ENCODE data around the gene MNS1.

GRCh38 chr15:56445746-56446145 is 19.2 kb downstream of the MNS1 start:
- no peak for TF ChIP-seq CTCF (optimal IDR thresholded peaks at IDR 0.05 in 1 of 3, IDR thresholded peaks at IDR 0.05 in 1 of 3, conservative IDR thresholded peaks at IDR 0.05 in 1 of 3; ENCODE audit: extremely low read depth in 1 of 3, insufficient read depth in 2 of 3, low read length in 3 of 3)
- no peak for TF ChIP-seq EZH2 (IDR thresholded peaks at IDR 0.05; ENCODE audit: low read length)
